Stimulated activated CD8-positive, alpha-beta memory T cell treated with anti-CD3 and anti-CD28 coated beads, Interleukin-12 subunit alpha, Interleukin-12 subunit beta, amount 100 ng/mL, for 4 hours (primary cell): ENCODE data around the gene PLCB4.

ENCODE experiments used
- DNase-seq: peaks from one replicate; pipeline ENCODE4 v3.0.0-alpha.2; 2020; ENCODE audit warnings: low read depth

The PLCB4 gene

DNA sequence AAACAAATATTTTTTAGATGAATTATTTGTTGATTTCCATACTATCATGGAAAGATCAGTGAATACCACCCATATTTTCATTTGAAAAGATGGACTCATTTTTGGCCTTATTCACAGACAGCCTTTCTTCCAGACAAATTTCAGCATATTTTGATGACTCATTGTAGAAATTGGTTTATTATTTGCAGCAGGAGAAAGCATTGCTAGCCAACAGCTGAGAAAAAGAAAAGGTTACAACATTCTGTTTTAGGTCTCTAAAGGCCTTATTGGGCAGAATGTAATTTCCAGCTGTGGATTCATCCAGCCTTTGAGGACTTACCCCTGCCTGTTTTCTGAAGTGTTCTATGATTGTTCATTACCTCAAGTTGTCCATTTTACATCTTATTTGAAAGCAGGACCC lies 201.9 kb downstream of the PLCB4 start:
- DNase-seq, result no peak

DNA sequence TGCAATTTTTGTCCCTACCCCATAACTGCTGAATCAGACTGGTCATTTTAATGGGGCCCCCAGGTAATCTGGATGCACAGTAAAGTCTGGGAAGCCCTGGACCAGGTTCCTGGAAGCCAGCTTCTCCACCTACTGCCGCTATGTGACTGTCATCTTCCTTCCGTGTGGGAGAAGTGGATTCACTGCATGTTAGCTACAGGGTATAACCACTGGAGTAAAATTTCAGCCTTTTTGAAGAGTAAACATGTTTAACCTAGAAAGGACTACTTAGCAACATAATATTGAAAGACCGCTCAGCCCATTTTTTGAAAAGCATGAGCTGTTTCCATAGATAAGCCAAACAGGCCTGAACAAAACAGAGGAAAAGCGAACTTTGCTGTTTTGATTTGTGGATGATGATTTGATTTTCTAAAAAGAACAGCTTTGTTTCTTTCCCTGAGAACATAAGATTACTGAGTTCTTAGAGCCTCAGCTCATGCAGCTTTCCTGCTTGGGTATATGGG lies 208.1 kb downstream of the PLCB4 start:
- no peak for DNase-seq

DNA sequence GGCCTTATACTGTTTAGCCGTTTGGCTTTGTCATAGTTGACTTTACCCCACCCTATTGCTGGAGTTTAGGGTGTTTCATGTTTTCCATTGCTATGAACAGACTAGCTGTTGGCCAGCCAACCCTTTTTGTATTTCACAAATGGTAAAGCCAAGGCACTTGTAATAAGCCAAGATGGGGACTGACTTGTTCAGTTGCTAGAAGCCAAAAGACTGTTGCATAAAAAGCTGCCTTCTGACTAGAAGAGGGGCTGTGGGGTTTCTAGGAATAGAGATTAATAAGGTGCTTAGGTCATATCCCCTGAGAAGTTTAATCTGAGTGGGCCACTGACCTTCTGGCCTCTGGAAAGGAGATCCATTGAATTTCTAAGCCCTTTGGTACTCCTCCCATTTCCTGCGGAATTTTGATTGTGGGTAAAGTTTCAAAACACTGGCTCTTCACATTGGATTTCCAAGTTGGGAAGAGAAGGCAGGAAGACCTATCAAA lies 211.1 kb downstream of the PLCB4 start:
- DNase-seq, result no peak

DNA sequence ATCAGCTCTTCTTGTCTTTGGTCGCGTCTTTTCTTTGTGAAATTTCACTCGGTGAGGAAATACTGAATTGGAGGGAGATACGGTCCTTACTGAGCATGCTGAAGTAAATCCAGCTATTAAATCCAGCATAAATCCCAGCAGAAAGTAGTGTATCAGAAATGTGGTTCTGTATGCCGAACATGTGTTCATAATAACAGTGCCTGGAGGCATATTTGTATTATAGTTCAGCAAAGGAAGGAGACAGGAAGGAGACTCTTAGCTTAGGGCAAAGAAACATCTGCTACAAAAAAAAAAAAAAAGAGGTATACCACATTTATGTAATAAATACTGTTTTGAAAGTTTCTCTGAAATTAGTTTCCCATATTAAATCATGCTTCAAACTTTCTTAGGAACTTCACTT lies 211.8 kb downstream of the PLCB4 start:
- DNase-seq, result no peak

GRCh38 chr20:9281803-9282202 lies 212.9 kb downstream of the PLCB4 start:
- no peak for DNase-seq

GRCh38 chr20:9285617-9286016 lies 216.7 kb downstream of the PLCB4 start:
- no peak for DNase-seq

DNA sequence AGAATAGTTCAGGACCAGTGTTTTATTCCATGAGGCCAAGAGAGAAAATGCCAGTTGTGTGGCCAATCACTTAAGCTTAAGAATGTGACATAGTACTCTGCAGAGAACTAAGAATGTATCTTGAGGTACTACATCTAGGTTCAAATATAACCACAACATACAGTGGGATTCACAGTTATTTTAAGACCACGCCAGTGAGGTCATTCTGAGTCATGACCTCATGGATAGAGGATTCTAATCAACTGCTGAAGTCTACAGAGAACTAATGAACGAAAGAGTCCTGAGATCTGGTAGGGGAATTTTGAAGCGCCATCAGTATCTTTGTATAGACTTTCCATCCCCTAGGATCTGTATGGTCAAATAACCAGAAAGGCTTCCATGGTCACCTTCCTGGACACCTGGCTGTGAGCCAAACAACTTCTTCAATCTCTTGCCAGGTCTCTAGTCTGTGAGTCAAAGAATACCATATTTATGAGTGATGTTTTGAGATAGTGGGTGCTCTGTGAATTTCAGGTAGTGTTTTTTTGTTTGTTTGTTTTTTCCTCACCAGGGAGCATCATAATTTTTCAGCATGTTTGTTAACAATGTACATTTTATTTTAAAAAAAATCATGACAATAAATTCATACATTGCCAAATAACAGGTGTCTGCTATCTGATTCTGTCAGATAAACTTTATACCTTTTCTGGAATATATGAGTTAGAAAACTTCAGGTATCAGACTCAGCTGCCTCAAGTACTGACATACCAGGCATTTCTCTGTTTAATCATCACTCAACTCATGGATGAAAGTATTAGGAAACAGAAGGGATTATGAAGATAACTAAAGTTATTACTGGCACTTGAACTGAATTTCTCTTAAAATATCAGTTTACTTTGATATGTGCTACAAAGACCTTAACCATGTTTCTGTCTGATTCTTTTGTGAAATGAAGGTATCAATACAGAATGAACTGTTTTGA lies 217.9 kb downstream of the PLCB4 start:
- no peak for DNase-seq

- no peak for DNase-seq
These were observed 218.9 kb downstream of the PLCB4 start for GRCh38 chr20:9287826-9288225.

- DNase-seq, result no peak
These were observed 221.4 kb downstream of the PLCB4 start for GRCh38 chr20:9290331-9290730.

DNA sequence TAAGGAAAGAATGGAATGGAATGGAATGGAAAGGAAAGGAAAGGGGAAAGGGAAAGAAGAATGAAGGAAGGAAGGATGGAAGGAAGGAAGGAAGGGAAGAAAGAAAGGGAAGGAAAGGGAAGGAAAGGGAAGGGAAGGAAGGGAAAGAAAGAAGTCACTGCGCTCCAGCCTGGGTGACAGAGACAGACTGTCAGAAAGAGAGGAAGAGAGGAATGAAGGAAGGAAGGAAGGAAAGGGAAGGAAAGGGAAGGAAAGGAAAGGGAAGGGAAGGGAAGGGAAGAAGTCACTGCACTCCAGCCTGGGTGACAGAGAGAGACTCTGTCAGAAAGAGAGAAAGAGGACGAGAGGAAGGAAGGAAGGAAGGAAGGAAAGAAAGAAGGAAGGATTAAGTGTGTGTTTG lies 224.3 kb downstream of the PLCB4 start:
- DNase-seq, result no peak

- no peak for DNase-seq
These were observed 225.2 kb downstream of the PLCB4 start for GRCh38 chr20:9294041-9294440.

- no peak for DNase-seq
These were observed 230.0 kb downstream of the PLCB4 start for GRCh38 chr20:9298906-9299305.

DNA sequence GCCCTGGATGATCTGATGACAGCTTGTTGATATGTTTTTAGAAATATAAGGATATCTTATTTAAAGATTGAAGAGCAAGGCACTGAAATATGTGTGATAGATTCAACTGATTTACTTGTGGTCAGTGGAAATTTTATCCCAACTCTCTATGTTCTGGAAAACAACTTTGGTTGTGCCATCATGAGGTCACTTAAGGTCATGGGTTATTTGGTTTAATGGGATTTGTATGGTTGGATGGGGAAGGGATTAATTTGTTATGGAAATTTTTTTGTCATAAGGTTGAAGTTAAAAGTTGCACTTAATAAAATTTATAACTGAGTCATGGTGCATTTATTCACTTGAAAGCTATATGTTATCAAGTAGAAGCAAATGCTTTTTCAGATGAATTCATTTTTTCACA lies 231.2 kb downstream of the PLCB4 start:
- no peak for DNase-seq

DNA sequence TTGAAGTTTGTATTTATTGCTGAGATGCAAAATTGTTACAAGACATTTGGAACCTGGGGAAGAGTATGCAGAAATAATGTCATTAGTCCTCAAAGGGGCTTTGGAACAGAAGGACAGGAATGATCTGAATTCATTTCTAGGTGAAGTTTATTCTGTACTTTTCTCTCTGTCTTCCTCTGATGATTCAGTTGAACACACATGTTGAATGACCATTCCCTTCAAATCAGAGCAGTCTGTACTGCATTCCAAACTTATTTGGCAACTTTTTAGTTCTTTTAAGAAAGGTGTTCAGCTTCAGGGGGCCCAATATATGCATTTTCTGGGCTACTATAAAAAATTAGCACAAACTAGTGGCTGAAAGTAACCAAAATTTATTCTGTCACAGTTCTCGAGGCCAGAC lies 231.6 kb downstream of the PLCB4 start:
- DNase-seq, result no peak

DNA sequence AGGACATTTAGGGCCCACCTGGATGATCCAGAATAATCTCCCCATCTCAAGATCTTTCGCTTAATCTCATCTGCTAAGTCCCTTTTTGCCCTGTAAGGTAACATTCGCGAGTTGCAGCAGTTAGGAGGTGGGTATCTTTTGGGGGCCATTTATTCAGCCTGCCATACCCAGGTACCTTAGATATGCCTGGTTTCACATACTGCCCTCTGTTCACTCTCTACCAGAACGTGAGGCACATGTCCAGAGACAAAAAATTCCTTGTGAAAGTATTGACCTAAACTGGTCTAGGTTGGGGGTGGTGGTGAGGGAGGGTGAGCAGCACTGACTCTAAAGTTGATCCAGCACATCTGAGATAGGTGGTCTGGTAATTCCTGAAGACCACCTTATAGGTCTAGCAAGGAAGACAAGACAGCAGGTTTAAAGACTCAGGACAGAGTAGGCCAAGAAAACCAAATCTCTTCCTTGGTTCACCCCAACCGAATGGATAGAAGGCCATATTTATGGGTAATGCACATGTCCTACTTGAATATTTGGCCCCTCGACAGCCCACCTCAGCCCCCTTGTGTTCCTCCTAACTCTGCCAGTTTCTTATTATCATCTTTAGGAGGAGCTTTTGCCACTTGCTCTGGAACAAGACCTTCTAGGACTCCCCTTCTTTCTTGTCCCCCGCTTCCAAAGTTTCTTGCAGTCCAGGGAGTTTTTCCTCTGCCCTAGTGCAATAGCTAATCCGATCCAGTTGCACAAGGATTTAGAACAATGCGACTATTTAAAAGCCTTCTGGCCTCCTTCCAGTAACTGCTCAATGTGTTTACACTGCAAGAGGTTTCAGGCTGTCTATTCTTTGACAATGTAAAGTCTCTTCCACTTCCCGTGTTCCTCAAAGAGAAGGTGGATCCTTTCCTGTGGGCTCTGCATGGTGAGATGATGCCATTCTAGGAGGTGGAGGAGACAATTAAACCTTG lies 232.5 kb downstream of the PLCB4 start:
- DNase-seq, result no peak

DNA sequence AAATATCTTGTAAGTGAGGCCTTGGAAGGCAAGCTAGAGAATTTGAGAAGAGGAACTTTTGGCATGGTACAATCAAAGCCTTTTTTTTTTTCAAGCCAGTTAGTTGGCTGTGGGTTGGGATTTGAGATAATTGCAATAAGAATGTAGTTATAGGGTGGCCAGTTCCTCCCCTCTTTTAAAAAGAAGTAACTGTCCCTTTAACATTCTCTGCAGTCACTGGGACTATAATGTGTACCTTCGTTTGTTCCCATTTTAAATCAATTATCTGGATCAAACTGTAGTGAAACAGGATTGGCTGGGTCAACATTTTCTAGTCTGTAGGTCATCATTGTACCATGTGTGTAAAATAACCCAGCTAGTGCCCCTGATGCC lies 233.2 kb downstream of the PLCB4 start:
- DNase-seq, result no peak

- no peak for DNase-seq
These were observed 237.6 kb downstream of the PLCB4 start for GRCh38 chr20:9306521-9306920.

- no peak for DNase-seq
These were observed 239.2 kb downstream of the PLCB4 start for GRCh38 chr20:9308056-9308455.

- DNase-seq, result no peak
These were observed 242.2 kb downstream of the PLCB4 start for GRCh38 chr20:9311132-9311531.

DNA sequence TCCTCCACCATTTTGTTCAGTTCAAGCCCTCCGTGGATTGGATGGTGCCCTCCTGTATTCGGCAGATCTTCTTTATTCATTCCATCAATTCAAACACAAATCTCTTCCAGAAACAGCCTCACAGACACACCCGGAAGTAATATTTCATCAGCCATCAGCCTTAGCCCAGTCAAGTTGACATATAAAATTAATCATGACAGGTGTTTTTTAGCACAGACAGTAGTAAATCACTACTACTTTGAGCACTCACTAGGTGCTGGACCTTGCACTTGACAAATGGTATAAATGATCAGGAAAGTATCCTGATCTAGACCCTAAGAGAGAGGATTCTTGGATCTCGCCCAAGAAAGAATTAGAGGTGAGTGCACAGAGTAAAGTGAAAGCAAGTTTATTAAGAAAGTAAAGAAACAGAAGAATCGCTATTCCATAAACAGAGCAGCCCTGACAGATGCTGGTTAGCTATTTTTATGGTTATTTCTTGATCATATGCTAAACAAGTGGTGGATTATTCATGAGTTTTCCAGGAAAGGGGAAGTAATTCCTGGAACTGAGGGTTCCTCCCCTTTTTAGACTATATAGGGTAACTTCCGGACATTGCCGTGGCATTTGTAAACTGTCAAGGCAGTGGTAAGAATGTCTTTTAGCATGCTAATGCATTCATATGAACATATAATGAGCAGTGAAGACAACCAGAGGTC lies 250.9 kb downstream of the PLCB4 start:
- DNase-seq, result no peak

DNA sequence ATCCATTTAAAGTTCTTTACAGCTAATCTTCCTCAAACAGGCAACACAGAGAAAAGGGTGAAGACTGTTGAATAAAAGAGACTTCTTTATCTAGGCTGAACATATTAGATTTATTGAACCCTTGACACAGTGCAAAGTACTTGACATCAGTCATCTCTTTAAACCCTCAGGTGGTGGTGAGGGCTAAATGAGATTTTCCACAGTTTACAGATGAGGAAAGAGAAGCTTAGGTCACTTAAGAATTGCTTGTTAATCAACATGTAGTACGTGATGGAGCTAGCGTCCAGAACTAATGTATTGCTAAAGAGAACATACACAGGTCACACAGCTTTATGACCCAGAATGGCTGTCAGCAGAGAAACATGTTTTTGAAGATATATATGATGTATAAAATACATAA lies 252.1 kb downstream of the PLCB4 start:
- no peak for DNase-seq

DNA sequence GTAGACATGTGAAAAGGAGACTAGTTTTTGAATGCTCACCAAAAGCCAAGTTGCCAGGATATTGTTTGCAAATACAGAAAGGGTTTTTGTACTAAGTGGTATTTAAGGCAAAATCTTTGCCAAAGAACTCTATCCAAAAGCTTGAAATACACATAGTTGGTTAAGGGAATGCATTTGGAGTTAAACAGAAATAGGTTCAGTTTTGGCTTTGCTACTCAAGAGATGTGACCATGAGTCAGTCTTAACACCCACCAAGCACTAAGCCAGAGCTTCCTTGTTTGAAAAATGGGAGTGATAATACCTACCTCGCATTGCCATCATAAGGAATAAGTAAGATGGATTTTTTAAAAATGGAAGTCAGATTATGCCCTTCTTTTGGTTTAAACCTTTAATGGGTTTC lies 253.8 kb downstream of the PLCB4 start:
- no peak for DNase-seq
